NT2/D1 (cell line): Measurements from ENCODE around the gene TK1.

ENCODE experiments used
- SUZ12 ChIP-seq: IDR thresholded peaks from 2 replicates; pipeline ENCODE4 v1.6.1; 2011; ENCODE audit not compliant: insufficient read length, insufficient read depth; ENCODE audit errors: extremely low read depth
- YY1 ChIP-seq: IDR thresholded peaks from 2 replicates; pipeline ENCODE4 v1.6.1; 2011; ENCODE audit not compliant: insufficient read length, insufficient read depth
- ZNF274 ChIP-seq: IDR thresholded peaks from 2 replicates; pipeline ENCODE4 v1.6.1; 2011; ENCODE audit warnings: mild to moderate bottlenecking, low read depth, low read length

DNA sequence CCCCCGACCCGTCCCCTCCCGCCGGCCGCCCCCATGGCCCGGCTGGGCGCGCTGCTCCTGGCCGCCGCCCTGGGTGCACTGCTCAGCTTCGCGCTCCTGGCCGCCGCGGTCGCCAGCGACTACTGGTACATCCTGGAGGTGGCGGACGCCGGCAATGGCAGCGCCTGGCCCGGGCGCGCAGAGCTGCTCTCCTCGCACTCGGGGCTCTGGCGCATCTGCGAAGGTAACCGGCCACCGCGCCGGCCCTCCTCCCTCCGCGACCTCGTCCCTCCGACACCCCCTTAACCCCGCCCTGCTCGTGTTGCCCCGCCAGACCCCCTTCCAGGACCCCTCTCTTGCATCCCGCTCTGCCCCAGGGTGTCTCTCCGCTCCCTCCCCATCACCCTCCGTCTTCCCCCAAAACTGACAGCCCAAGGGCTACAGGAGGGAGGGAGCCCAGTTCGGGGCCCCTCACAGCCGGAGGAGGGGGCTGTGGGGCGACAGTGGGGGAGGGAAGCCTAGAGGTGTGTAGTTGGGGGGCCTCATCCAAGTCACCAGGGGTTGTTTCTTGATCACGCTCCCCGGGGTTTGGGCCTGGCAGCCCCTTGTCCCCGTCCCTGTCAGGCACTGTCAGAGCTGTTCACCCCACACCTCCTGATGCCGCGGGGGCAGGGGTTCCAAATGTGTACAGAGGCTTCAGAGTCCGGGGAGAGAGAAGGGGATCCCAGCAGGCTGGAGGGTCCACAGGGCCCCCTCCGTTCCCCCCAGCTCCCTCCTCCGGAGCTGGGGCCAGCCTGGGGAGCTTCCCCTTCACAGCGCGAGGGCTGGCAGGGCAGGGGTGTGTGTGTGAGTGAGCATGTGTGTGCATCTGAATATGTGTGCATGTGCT lies 45.4 kb upstream of the TK1 start:
- TF ChIP-seq YY1 (no peak), SUZ12 (no peak), ZNF274 (no peak)
